Activated T-cell treated with anti-CD3 and anti-CD28 coated beads, Interleukin-2, amount 50 U/mL, for 72 hours (primary cell): ENCODE results near the gene MDGA2. TPM values are rescaled to one million over a fixed set of nuclear protein-coding genes. Genes with fewer than 3 reads are reported as not detected.

ENCODE experiments used
- ATAC-seq, 2 donors: fragments of 150-1000 bp; cut with Tn5 transposase; replicated peaks in 1 of 2; 2 replicates each; pipeline ENCODE4 v1.10.0; 2021; ENCODE audit warnings: moderate library complexity in 2 of 2, mild to moderate bottlenecking in 1 of 2
- DNase-seq, 2 donors: peaks; one replicate each; pipeline ENCODE4 v3.0.0; 2021 to 2022; ENCODE audit warnings: mixed read lengths in 1 of 2
- H3K27ac Mint-ChIP-seq: one replicate; pipeline ENCODE4 v1.8.0; 2022; ENCODE audit warnings: mild to moderate bottlenecking, moderate library complexity, mixed read lengths
- H3K27me3 Mint-ChIP-seq: one replicate; pipeline ENCODE4 v1.8.0; 2022; ENCODE audit warnings: low read depth, mixed read lengths
- H3K36me3 Mint-ChIP-seq, 2 donors: one replicate each; pipeline ENCODE4 v1.8.0; 2022; ENCODE audit warnings: mixed read lengths in 2 of 2, mild to moderate bottlenecking in 1 of 2; ENCODE audit not compliant: insufficient read depth in 2 of 2
- H3K4me1 Mint-ChIP-seq: one replicate; pipeline ENCODE4 v1.8.0; 2022; ENCODE audit warnings: low read depth, mixed read lengths
- H3K4me3 Mint-ChIP-seq, 2 donors: one replicate each; pipeline ENCODE4 v1.8.0; 2022; ENCODE audit warnings: mild to moderate bottlenecking in 2 of 2, mixed read lengths in 2 of 2, moderate library complexity in 2 of 2
- H3K9me3 Mint-ChIP-seq, 2 donors: one replicate each; pipeline ENCODE4 v1.8.0; 2022; ENCODE audit warnings: mixed read lengths in 2 of 2
- total RNA-seq, 2 donors: library from RNA; stranded (reverse); gene quantifications; one replicate each; pipeline ENCODE4 v1.2.3, GENCODE V29; 2022

MDGA2 gene
- total RNA-seq, 2 donors from 2014 or later = not detected

GRCh38 chr14:47511829-47512228 lies 163.6 kb downstream of the MDGA2 start:
- Mint-ChIP-seq H3K4me3 (no peak overlapping the region), H3K27me3 (no peaks in the 10 kb centered on the region), H3K9me3 (peaks cover 5 to 6% of the 10 kb centered on the region in 2 donors), H3K4me1 (no peaks in the 10 kb centered on the region), H3K36me3 (no peaks in the 10 kb centered on the region), H3K27ac (no peak overlapping the region)
- ATAC-seq = no peak
- no peak for DNase-seq

- Mint-ChIP-seq H3K4me1 (no peaks in the 10 kb centered on the region), H3K27ac (no peak overlapping the region), H3K9me3 (peaks cover 6 to 9% of the 10 kb centered on the region in 2 donors), H3K27me3 (no peaks in the 10 kb centered on the region), H3K36me3 (no peaks in the 10 kb centered on the region), H3K4me3 (no peak overlapping the region)
- DNase-seq (no peak), ATAC-seq (no peak)
These were observed 165.4 kb downstream of the MDGA2 start for GRCh38 chr14:47509957-47510356.

- Mint-ChIP-seq H3K27me3 (no peaks in the 10 kb centered on the region), H3K4me1 (no peaks in the 10 kb centered on the region), H3K9me3 (peaks cover 7 to 11% of the 10 kb centered on the region in 2 donors), H3K4me3 (no peak overlapping the region), H3K27ac (no peak overlapping the region), H3K36me3 (no peaks in the 10 kb centered on the region)
- DNase-seq = no peak
- no peak for ATAC-seq
These were observed 167.5 kb downstream of the MDGA2 start for GRCh38 chr14:47507861-47508260.

GRCh38 chr14:47500369-47500768 lies 175.0 kb downstream of the MDGA2 start:
- H3K36me3 Mint-ChIP-seq = no peaks in the 10 kb centered on the region
- H3K27ac Mint-ChIP-seq = no peak overlapping the region
- H3K9me3 Mint-ChIP-seq = peaks cover 2 to 3% of the 10 kb centered on the region in 2 donors
- H3K4me3 Mint-ChIP-seq = no peak overlapping the region
- no peaks in the 10 kb centered on the region for H3K27me3 Mint-ChIP-seq
- no peaks in the 10 kb centered on the region for H3K4me1 Mint-ChIP-seq
- no peak for ATAC-seq
- DNase-seq = no peak

GRCh38 chr14:47490766-47491165 lies 184.6 kb downstream of the MDGA2 start:
- no peaks in the 10 kb centered on the region for H3K27me3 Mint-ChIP-seq
- H3K9me3 Mint-ChIP-seq = peaks cover 4 to 9% of the 10 kb centered on the region in 2 donors
- H3K27ac Mint-ChIP-seq = no peak overlapping the region
- no peak overlapping the region for H3K4me3 Mint-ChIP-seq
- no peak for DNase-seq
- H3K4me1 Mint-ChIP-seq = no peaks in the 10 kb centered on the region
- no peaks in the 10 kb centered on the region for H3K36me3 Mint-ChIP-seq
- no peak for ATAC-seq

- DNase-seq = no peak
- H3K36me3 Mint-ChIP-seq = no peaks in the 10 kb centered on the region
- peaks cover 2 to 9% of the 10 kb centered on the region in 2 donors for H3K9me3 Mint-ChIP-seq
- no peak overlapping the region for H3K4me3 Mint-ChIP-seq
- ATAC-seq = no peak
- H3K4me1 Mint-ChIP-seq = no peaks in the 10 kb centered on the region
- no peak overlapping the region for H3K27ac Mint-ChIP-seq
- H3K27me3 Mint-ChIP-seq = no peaks in the 10 kb centered on the region
These were observed 185.1 kb downstream of the MDGA2 start for GRCh38 chr14:47490353-47490752.

- Mint-ChIP-seq H3K36me3 (no peaks in the 10 kb centered on the region), H3K27me3 (no peaks in the 10 kb centered on the region), H3K9me3 (peaks cover 0 to 8% of the 10 kb centered on the region in 2 donors), H3K27ac (no peak overlapping the region), H3K4me3 (no peak overlapping the region), H3K4me1 (no peaks in the 10 kb centered on the region)
- DNase-seq = no peak
- ATAC-seq = no peak
These were observed 190.0 kb downstream of the MDGA2 start for GRCh38 chr14:47485421-47485820.

- Mint-ChIP-seq H3K27ac (no peak overlapping the region), H3K9me3 (peaks cover 0 to 9% of the 10 kb centered on the region in 2 donors)
- no peak for ATAC-seq
These were observed 192.0 kb downstream of the MDGA2 start for GRCh38 chr14:47483449-47483848.

GRCh38 chr14:47471075-47471474 lies 204.3 kb downstream of the MDGA2 start:
- ATAC-seq (no peak), DNase-seq (no peak)
- Mint-ChIP-seq H3K27ac (no peak overlapping the region), H3K9me3 (peaks cover 9% of the 10 kb centered on the region in 2 donors), H3K4me3 (no peak overlapping the region), H3K36me3 (no peaks in the 10 kb centered on the region), H3K27me3 (no peaks in the 10 kb centered on the region), H3K4me1 (no peaks in the 10 kb centered on the region)

More at GRCh38 chr14:47483449-47483848, 192.0 kb downstream of the MDGA2 start:
- Mint-ChIP-seq H3K4me1 (no peaks in the 10 kb centered on the region), H3K36me3 (no peaks in the 10 kb centered on the region), H3K4me3 (no peak overlapping the region), H3K27me3 (no peaks in the 10 kb centered on the region)
- no peak for DNase-seq

- H3K36me3 Mint-ChIP-seq = no peaks in the 10 kb centered on the region
- H3K9me3 Mint-ChIP-seq = peaks cover 4 to 8% of the 10 kb centered on the region in 2 donors
- ATAC-seq = no peak
- DNase-seq = no peak
- no peak overlapping the region for H3K27ac Mint-ChIP-seq
- no peak overlapping the region for H3K4me3 Mint-ChIP-seq
- no peaks in the 10 kb centered on the region for H3K27me3 Mint-ChIP-seq
- no peaks in the 10 kb centered on the region for H3K4me1 Mint-ChIP-seq
These were observed 208.5 kb downstream of the MDGA2 start for GRCh38 chr14:47466916-47467315.

GRCh38 chr14:47454025-47454424 lies 221.4 kb downstream of the MDGA2 start:
- Mint-ChIP-seq H3K9me3 (peaks cover 2 to 3% of the 10 kb centered on the region in 2 donors), H3K4me3 (no peak overlapping the region), H3K4me1 (no peaks in the 10 kb centered on the region), H3K27ac (no peak overlapping the region), H3K36me3 (peaks cover 0 to 1% of the 10 kb centered on the region in 2 donors), H3K27me3 (no peaks in the 10 kb centered on the region)
- DNase-seq (no peak), ATAC-seq (no peak)

- H3K4me3 Mint-ChIP-seq = no peak overlapping the region
- no peak overlapping the region for H3K27ac Mint-ChIP-seq
- H3K9me3 Mint-ChIP-seq = peaks cover 2 to 7% of the 10 kb centered on the region in 2 donors
- H3K4me1 Mint-ChIP-seq = no peaks in the 10 kb centered on the region
- ATAC-seq = no peak
- no peak for DNase-seq
- no peaks in the 10 kb centered on the region for H3K27me3 Mint-ChIP-seq
- H3K36me3 Mint-ChIP-seq = peaks cover 1 to 2% of the 10 kb centered on the region in 2 donors
These were observed 228.3 kb downstream of the MDGA2 start for GRCh38 chr14:47447076-47447475.

GRCh38 chr14:47442211-47442610 lies 233.2 kb downstream of the MDGA2 start:
- ATAC-seq (no peak), DNase-seq (no peak)
- H3K4me3 Mint-ChIP-seq = no peak overlapping the region
- no peaks in the 10 kb centered on the region for H3K4me1 Mint-ChIP-seq
- H3K27me3 Mint-ChIP-seq = no peaks in the 10 kb centered on the region
- H3K36me3 Mint-ChIP-seq = peaks cover 0 to 3% of the 10 kb centered on the region in 2 donors
- H3K9me3 Mint-ChIP-seq = peaks cover 8 to 14% of the 10 kb centered on the region in 2 donors
- no peak overlapping the region for H3K27ac Mint-ChIP-seq

- DNase-seq (no peak), ATAC-seq (no peak)
- Mint-ChIP-seq H3K36me3 (peaks cover 0 to 3% of the 10 kb centered on the region in 2 donors), H3K4me3 (no peak overlapping the region), H3K9me3 (peaks cover 8 to 11% of the 10 kb centered on the region in 2 donors), H3K27me3 (no peaks in the 10 kb centered on the region), H3K4me1 (no peaks in the 10 kb centered on the region), H3K27ac (no peak overlapping the region)
These were observed 235.5 kb downstream of the MDGA2 start for GRCh38 chr14:47439953-47440352.
